GM21526 (cell line): ENCODE measurements around the gene ZNF595.
"Not testable (repeated sequence)": the region's sequence is repeated elsewhere in the genome, so short reads cannot be mapped to it uniquely, and the experiment has no call there.

Experiments
- ATAC-seq: cut with Tn5 transposase; IDR thresholded peaks from one replicate; pipeline ENCODE4 v1.9.1; 2021; ENCODE audit warnings: moderate library complexity; ENCODE audit not compliant: unreplicated experiment, low FRiP score

Gene ZNF595

GRCh38 chr4:52804-53479 lies at the start of gene ZNF595:
ZNF595 (plus strand) TSS chr4:53321; CDS start chr4:53489, 168 bp downstream.
- not testable (repeated sequence) for ATAC-seq

DNA sequence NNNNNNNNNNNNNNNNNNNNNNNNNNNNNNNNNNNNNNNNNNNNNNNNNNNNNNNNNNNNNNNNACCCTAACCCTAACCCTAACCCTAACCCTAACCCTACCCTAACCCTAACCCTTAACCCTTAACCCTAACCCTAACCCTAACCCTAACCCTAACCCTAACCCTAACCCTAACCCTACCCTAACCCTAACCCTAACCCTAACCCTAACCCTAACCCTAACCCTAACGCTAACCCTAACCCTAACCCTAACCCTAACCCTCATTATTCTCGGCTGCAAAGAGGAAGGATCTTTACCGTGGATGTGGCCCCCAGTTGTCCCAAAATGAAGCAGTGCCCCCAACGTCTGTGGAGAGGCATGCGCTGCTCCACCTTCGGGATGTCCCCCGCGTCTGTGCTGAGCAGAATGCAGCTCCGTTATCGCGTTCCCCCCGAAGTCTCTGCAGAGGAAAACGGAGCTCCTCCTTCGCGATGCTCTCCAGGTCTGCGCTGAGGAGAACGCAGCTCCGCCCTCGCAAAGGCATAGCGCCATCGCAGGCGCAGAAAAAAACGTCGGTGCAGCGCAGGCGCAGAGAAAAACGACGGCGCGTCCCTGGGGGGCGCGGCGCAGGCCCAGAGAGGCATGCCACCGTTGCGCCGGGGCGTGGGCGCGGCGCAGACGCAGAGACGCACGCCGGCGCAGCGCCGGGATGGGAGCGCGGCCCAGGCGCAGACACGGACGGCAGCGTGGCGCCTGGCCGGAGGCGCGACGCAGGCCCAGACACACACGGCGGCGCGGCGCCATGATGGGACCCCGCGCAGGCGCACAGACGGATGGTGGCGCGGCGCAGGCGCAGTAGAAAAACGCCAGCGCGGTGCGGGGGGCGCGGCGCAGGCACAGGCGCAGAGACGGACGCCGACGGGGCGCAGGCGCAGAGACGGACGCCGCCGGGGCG lies 42.9 kb upstream of the ZNF595 start:
- not testable (repeated sequence) for ATAC-seq

DNA sequence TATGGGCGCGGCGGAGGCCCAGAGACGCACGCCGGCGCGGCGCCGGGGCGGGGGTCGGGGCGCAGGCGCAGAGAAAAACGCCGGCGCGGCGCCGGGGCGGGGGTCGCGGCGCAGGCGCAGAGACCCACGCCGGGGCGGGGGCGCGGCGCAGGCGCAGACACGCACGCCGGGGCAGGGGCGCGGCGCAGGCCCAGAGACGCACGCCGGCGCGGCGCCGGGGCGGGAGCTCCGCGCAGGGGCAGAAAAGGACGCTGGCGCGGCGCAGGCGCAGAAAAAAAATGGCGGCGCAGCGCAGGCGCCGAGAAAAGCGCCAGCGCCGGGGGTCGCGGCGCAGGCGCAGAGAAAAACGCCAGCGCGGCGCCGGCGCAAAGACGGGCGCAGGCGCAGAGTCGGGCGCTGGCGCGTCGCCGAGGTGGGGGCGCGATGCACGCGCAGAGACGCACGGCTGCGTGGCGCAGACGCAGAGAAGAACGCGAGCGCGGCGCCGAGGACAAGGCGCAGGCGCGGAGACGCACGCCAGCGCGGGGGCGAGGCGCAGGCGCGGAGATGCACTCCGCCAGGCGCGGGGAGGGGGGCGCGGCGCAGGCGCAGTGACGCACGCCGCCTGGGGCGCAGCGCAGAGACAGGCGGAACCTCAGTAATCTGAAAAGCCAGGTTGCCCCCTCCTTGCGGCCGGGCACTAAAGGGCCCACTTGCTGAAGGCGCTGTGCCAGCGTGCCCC lies 41.9 kb upstream of the ZNF595 start:
- ATAC-seq, result peak; percentile 9

GRCh38 chr4:11816-12417 lies 41.2 kb upstream of the ZNF595 start:
- peak; percentile 79 for ATAC-seq

DNA sequence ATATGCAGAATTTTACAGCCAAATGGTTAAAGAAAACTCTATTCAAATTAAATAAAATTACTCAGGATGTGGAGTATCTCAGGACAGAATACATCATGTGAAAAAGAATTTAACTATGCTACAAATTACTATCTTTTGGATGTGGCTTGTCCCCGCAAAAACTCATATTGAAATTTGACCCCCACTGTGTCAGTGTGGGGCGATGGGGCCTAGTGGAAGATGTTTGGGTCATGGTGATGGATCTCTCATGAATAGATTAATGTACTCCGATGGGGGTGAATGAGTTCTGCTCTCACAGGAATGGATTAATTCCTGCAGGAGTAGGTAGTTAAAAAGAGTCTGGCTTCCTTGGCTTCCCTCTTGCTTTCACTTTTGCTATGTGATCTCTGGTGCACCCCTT lies 35.0 kb upstream of the ZNF595 start:
- not testable (repeated sequence) for ATAC-seq

- ATAC-seq, result not testable (repeated sequence)
These were observed 34.5 kb upstream of the ZNF595 start for GRCh38 chr4:18589-18988.

- not testable (repeated sequence) for ATAC-seq
These were observed 30.2 kb upstream of the ZNF595 start for GRCh38 chr4:22882-23281.

- not testable (repeated sequence) for ATAC-seq
These were observed 28.8 kb upstream of the ZNF595 start for GRCh38 chr4:24359-24758.

DNA sequence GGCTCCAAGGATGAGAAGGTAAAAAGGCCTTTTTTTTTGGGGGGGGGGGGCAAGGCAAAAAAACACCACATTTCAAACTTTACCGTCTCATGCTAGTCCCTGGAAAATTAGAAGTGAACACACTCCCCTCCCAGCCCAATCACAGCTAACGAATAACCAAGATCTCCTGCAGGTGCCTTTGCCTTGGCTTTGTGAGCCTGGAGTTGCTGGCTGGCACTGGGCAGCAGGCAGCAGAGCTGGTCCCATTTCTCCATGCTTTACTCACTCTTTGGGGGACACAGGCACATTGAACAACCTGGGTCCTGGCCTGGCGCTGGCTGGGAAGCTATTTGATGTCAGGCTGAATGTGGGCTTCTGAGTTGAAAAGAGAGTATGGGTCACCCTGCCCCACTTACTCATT lies 25.6 kb upstream of the ZNF595 start:
- not testable (repeated sequence) for ATAC-seq

GRCh38 chr4:28767-29542 lies 24.2 kb upstream of the ZNF595 start:
- not testable (repeated sequence) for ATAC-seq

- ATAC-seq, result not testable (repeated sequence)
These were observed 19.8 kb upstream of the ZNF595 start for GRCh38 chr4:33314-33713.

DNA sequence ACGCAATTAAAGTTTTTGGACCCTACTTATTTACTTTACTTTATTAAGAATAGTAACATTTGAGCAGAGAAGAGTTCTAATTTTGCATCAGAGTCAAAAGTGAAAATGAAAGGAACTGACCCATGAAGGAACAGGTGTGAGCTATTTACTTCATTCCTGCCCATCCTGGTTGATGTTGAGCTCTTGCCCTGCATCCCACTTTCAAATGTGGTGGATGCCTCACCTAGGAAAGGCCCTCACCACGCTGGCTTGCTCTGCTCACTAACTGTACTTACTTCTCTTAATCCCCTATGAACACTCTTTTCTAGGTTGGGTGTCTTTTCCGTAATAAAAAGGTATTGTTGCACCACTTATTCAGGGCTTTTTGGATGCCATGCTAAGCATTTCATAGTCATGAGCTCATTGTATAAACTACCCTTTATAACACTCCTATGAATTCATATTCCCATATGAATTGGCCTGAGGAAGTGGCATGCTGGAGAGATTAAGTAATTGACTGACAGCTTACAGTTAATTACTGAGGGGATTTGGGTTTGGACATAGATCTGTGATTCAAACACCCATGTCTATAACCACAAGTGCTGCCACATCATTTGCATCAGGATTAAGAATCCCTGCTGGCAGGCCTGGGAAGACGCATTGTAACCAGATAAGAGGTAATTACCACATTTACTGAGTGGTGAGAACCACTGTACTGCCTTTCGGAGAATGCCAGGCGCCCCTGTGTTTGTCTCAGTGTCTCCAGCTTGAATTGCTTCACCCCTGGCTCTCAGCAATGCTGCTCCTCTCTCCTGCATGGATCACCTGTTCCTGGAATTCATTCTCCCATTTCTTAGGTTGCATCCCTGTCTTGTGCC lies 16.3 kb upstream of the ZNF595 start:
- ATAC-seq, result not testable (repeated sequence)

DNA sequence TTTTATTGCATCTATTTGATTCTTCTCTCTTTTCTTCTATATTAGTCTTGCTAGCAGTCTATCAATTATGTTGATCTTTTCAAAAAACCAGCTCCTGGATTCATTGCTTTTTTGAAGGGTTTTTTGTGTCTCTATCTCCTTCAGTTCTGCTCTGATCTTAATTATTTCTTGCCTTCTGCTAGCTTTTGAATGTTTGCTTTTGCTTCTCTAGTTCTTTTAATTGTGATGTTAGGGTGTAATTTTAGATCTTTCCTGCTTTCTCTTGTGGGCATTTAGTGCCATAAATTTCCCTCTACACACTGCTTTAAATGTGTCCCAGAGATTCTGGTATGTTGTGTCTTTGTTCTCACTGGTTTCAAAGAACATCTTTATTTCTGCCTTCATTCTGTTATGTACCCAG lies 14.9 kb upstream of the ZNF595 start:
- not testable (repeated sequence) for ATAC-seq

GRCh38 chr4:43375-43774 lies 9.7 kb upstream of the ZNF595 start:
- not testable (repeated sequence) for ATAC-seq

- ATAC-seq, result not testable (repeated sequence)
These were observed 1.9 kb upstream of the ZNF595 start for GRCh38 chr4:51253-51652.

- not testable (repeated sequence) for ATAC-seq
These were observed 1.4 kb upstream of the ZNF595 start for GRCh38 chr4:51655-52277.

DNA sequence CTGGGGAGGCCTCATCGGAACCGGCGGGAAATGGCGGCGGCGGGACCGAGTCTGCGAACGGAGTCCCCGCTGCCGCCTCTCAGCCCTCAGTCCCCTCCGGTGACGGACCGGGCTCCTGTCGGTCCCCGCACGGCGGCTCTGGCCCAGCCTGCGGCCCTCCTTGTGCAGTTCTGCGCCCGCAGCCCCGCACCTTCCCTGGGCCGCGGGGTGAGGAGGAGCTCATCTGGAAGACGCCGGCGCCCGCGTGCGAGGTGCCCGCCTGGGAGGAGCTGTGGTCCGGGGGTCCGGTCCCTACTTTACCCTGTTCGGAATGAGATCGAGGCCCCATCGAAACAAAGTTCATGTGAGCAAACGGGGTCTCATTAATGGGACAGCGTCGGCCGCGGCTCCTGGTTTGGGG lies 400 bp downstream of the ZNF595 start:
- not testable (repeated sequence) for ATAC-seq

DNA sequence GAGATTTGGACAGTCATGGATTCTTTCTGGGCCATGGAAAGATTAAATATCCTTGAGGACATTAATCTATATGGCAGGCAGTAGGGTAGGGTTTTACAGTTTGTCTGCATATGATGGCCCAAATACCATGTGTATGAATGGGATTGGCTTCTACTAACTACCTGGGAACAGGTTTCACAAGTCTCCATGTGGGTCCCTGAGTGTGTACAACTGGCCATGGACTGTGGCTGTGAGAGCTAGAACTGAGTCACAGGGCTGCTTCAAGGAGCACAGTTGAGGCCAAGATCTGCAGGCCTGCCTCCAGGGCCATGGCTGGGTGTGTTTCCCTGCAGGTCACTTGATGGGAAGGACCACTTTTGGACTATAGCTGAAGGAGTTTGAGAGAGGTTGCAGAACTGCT lies 11.6 kb downstream of the ZNF595 start:
- ATAC-seq, result not testable (repeated sequence)
